ENCODE data around the gene KCNQ1.
"Not testable (repeated sequence)": the region's sequence is repeated elsewhere in the genome, so short reads cannot be mapped to it uniquely, and the experiment has no call there.

The KCNQ1 gene

DNA sequence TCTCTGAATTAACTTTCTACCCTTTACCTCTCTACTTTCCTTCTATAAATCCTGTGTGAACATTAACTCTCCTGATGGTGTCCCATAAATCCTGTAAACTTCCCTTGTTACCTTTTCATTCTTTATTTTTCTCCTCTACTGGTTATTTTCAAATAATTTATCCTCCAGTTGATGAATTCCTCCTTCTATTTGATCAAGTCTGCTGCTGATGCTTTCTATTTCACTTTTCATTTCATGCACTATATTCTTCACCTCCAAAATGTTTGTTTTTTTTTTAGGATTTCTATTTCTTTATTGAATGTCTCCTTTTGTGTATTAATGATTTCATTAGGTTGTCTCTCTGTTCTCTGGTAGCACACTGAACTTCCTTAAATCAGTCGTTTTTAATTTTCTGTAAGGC lies 186.4 kb downstream of the KCNQ1 start:
- no peak for DNase-seq

DNA sequence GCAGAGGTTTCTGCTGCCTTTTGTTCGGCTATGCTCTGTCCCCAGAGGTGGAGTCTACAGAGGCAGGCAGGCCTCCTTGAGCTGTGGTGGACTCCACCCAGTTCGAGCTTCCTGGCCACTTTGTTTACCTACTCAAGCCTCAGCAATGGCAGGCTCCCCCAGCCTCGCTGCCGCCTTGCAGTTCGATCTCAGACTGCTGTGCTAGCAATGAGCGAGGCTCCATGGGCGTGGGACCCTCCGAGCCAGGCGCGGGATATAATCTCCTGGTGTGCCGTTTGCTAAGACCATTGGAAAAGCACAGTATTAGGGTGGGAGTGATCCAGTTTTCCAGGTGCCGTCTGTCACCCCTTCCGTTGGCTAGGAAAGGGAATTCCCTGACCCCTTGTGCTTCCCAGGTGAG lies 195.0 kb downstream of the KCNQ1 start:
- not testable (repeated sequence) for DNase-seq

GRCh38 chr11:2641623-2642022 lies 196.8 kb downstream of the KCNQ1 start:
- no peak for DNase-seq

DNA sequence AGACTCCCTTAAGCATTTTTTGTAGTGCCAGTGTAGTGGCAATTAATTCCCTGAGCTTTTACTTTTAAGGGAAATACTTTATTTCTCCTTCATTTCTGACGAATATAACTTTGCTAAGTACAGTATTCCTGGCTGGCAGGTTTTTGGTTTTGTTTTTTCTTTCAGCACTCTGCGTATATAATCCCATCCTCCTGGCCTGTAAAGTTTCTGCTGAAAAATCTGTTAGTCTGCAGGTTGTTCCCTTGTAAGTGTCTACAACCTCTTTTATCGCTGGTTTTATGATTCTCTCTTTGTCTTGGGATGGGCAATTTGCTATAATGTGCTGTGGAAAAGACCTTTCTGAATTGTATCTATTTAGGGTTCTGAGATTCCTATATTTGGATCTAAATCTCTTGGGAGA lies 198.9 kb downstream of the KCNQ1 start:
- DNase-seq: no peak

GRCh38 chr11:2644844-2645778 lies 200.3 kb downstream of the KCNQ1 start:
- DNase-seq: no peak

DNA sequence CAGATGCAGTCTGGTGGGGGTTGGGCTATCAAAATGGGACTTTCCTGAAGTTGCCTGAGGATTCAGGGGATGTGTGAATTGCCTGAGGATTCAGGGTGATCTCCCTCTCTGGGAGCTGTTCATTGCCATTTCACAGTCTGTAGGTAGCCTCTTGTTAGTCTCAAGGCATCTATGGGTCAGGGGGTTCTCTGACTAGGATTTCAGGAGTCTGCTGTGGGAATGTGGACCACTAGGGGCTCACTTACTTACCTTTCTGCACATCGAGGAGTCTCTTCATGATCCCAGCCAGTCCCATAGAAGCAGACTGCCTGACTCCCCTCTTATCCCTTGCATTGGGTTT lies 200.9 kb downstream of the KCNQ1 start:
- no peak for DNase-seq

DNA sequence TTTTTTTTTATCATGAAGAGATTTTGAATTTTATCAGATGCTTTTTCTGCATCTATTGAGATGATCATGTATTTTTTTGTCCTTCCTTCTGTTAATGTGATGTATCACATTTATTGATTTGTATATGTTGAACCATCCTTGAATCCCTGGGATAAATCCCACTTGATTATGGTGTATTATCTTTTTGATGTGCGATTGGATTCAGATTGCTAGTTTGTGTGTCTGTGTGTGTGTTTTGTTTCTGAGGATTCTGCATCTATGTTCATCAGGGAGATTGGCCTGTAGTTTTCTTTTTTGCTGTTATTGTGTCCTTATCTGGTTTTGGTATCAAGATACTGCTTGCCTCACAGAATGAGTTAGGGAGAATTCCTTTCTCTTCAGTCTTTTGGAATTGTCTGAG lies 202.4 kb downstream of the KCNQ1 start:
- DNase-seq: no peak

GRCh38 chr11:2647953-2648352 lies 203.1 kb downstream of the KCNQ1 start:
- no peak for DNase-seq

- DNase-seq: no peak
Observed at GRCh38 chr11:2649400-2649799, 204.6 kb downstream of the KCNQ1 start.

GRCh38 chr11:2649848-2650247 lies 205.0 kb downstream of the KCNQ1 start:
- DNase-seq: no peak

DNA sequence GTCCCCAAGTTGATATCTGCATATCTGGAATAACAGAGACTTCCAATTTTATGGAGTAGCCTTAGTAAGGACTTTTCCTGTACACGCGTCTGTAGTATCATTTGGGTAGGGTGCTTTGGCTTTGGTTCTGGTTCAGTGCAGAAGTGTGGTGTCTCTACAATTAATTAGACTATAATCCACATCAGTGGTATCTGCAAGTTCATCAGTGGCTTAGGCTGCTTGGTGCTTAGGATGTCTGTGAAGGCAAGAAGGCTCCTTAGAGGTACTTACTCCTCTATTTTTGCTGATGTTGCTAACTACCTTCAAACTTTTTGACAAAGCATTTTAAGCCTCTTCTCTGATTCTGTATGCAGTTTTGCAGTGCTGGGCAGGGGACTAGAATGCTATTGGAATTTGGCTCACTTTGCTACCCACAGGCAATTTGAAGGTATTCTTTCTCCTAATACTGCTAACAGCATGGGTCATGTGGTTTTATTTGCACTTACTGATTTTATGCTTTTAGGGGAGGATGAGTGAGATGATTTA lies 205.6 kb downstream of the KCNQ1 start:
- no peak for DNase-seq

DNA sequence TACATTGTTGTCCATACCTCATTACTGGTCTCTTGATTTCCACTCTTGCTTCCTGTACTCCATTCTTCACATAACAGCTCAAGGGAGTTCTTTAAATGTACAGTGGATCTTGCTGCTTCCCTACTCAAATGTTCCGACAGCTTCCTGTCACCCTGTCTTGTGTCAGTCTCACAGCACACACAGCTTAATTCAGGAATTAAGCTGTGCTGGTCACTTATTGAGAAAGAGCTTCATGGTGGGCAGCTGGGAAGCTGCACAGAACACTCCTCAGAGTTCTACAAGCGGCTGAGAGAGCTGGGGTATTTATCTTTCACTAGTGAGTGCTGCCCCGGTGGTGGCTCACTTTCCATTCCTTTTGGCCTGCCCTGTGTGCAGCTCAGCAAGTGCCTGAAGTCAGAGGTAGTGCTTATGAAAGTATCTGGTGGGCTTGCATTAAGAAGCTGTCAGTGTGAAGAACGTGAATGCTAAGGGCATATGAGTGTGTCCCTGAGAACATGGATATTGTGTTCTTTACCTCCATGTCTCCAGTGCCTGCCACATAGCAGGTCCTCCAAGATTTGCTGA lies 206.3 kb downstream of the KCNQ1 start:
- no peak for DNase-seq

DNA sequence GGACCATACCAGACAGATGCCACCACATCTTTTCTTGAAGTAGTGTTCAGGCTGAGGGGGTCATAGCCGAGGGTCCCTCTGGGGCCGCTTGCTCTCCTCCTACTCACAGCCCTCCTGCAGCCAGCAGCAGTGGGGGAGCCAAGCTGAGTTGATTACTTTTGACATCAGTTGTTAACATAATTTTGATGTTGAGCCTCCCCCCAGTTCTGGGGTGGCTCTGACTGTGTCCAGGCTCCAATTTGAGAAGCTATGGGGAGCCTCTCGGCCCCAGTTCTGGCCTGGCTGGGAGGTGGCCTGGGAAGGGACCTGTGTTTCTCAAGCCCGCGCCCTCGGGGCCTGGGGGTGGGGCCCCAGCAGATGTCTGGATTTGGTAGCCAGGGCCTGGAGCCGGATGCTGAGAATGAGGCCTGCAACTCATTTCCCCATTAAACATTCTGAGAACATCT lies 207.0 kb downstream of the KCNQ1 start:
- no peak for DNase-seq

GRCh38 chr11:2652333-2653197 lies 207.8 kb downstream of the KCNQ1 start:
- no peak for DNase-seq

DNA sequence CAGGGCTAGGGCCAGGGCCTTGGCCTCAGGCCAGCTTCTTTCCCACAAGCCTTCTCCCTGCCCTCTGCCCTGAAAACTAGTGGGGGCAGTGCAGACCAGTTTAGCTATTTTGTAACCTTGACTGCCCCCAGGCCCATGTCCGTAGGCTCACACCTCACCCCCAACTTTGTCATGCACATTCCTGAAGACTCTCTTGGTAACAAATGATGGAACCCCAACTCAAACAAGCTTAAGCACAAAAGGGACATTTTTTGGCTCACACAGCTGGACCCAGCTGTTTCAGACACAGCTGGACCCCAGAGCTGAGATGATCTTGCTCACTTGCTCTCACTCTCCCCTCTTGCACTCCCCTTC lies 208.4 kb downstream of the KCNQ1 start:
- no peak for DNase-seq

DNA sequence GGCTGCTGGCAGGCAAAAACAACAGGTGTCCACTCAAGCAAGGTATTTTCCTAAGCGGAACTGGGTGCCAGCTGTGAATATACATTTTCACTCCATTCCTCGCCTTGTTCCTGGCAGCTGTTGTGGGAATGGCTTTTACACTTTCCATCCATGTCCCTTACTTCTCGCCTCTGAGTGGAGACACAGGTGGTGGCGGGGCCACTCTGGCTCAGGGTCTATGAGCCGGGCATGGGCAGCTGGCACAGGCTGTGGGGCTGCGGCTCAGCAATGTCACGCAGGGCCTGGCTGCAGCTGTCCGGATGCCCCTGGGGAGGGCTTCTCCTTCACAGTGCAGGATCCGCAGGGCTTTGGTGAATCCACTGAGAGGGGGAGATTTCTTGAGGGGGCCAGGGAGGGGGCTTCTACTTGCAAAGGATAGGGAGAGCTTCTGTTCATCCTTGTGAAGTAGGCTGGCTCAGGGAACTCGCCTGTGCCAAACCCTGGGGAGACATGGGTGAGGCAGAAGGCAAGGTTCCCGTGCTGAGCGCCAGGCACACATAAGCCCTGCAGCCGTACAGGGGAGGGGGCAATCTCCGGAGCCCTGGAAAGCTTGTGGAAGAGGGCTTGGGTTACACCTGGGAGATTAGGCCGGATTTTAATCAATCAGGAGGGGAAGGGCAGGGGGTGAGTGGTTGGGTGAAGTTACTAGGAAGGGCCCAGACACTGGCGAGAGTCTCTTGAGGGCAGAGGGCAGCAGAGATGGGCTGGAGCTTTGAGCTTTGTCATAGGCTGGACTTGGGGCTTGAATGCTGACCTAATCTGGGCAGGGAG lies 209.3 kb downstream of the KCNQ1 start:
- DNase-seq: no peak

DNA sequence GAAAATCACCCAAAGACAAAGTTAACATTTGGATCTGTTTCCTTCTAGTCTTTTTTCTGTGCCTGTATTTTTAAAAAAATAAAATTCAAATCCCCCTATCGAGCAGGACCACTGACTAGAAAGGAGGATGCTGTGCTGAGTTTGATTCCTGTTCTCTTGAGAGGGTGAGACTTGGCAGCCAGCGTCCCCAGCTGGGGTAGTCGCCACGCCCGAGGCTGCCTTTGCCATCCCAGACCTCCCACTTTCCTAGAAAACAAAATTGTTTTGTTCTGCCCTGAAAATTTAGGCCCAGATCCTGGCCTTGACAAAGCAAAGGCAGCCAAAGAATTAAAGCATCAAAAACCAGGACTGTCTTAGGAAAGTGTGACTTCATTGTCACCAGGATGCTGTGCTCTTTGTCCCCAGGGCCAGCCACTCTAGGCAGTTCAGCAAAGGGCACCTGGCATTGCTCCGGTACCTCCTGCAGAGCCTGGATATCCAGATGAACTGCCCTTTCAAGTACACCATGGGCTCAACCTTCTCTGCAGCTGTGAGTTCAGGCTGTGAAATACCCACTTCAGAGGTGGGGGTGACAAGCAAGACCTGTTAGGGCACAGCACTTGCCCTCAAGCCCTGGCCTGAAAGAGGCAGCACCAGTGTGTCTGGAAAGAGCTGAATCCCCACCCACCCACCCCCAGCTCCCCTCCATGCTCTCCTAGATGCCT lies 210.4 kb downstream of the KCNQ1 start:
- DNase-seq: no peak

DNA sequence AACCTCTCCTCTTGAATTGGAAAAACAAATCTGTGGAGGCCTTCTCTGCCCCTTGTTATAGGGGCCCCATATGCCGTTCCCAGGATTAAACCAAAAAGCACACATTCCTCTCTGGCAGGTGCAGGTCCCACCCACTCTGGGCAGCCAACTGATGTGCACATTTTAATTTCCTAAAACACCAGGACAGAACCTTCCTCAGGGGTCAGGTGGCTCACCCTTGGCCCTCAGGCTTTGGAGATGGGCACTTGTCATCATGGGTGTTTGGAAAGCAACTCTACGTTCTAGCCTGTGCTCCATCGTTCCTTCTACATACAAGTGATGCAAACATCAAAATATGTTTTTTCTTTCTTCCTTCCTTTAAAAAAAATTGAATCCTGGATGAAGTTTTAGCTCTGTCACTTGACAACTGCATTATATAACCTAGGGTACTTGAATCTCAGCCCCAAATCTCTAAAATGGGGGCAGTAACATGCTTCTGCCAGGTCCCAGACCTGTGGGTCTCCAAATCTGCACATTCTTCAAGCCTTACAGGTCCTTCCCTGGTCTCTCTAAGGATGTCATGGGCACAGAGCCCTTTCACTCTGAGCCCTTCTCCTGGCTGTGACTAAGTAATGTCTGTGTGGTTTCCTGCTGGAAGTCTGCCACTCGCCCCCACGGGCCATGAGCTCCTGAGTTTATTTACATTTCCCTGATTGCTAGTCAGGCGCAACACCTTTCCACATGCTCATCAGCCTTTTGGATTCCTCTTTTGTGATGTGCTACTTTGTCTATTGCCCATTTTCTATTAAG lies 211.2 kb downstream of the KCNQ1 start:
- DNase-seq: no peak

- DNase-seq: no peak
Observed at GRCh38 chr11:2656859-2657258, 212.1 kb downstream of the KCNQ1 start.

DNA sequence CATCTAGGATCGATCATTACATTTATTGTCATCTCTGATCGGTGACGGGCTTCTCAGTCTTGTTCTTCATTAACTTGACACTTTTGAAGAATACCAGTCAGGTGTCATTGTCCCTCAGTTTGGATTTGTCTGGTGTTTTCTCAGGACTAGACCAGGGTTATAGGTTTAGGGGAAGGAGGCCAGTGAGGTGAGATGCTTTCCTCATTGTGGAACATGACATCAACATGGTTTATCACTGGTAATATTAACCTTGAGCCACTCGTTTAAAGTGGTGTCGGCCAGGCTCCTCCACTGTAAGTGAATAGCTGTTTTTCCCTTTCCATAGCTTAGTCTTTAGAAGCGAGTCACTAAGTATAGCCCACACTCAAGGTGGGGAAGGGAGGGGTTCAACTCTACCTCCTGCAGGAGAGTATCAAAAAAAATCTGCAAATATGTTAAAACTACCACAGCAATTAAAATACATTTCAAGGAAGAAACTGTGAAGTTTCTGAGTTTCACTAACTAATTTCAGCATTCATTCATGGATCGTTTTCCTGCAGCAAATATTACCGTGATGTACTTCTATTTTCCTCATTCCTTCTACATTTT lies 213.0 kb downstream of the KCNQ1 start:
- no peak for DNase-seq

All from CD4-positive, alpha-beta T cell treated with Interleukin-17A for 1 hour (primary cell).